Stimulated activated CD8-positive, alpha-beta memory T cell treated with anti-CD3 and anti-CD28 coated beads, Interleukin-4, amount 100 ng/mL, for 24 hours (primary cell): ENCODE results near the gene LCLAT1.

ENCODE experiments used
- DNase-seq: peaks from one replicate; pipeline ENCODE4 v3.0.0-alpha.2; 2020; ENCODE audit warnings: low read depth

LCLAT1 gene

GRCh38 chr2:30447149-30448045 is at the start of gene LCLAT1:
LCLAT1 (plus strand) TSS chr2:30447246; CDS start chr2:30525591, 78,345 bp downstream.
- DNase-seq: peak; percentile 79

- no peak for DNase-seq
These were observed 48.8 kb upstream of the LCLAT1 start for GRCh38 chr2:30398084-30398873.

GRCh38 chr2:30400151-30400954 is 46.7 kb upstream of the LCLAT1 start:
- DNase-seq: no peak

GRCh38 chr2:30402441-30403182 is 44.4 kb upstream of the LCLAT1 start:
- no peak for DNase-seq

- no peak for DNase-seq
These were observed 43.3 kb upstream of the LCLAT1 start for GRCh38 chr2:30403592-30404312.

- DNase-seq: no peak
These were observed 42.5 kb upstream of the LCLAT1 start for GRCh38 chr2:30404319-30405259.

GRCh38 chr2:30405260-30405605 is 41.8 kb upstream of the LCLAT1 start:
- no peak for DNase-seq

- DNase-seq: no peak
These were observed 40.2 kb upstream of the LCLAT1 start for GRCh38 chr2:30406853-30407252.

GRCh38 chr2:30408961-30409387 is 38.1 kb upstream of the LCLAT1 start:
- no peak for DNase-seq

- DNase-seq: no peak
These were observed 36.8 kb upstream of the LCLAT1 start for GRCh38 chr2:30410217-30410616.

- DNase-seq: no peak
These were observed 34.9 kb upstream of the LCLAT1 start for GRCh38 chr2:30412047-30412683.

- no peak for DNase-seq
These were observed 34.1 kb upstream of the LCLAT1 start for GRCh38 chr2:30412684-30413570.

GRCh38 chr2:30414961-30415360 is 32.1 kb upstream of the LCLAT1 start:
- DNase-seq: no peak

- no peak for DNase-seq
These were observed 29.8 kb upstream of the LCLAT1 start for GRCh38 chr2:30417253-30417652.

- no peak for DNase-seq
These were observed 25.9 kb upstream of the LCLAT1 start for GRCh38 chr2:30421026-30421603.

- no peak for DNase-seq
These were observed 25.2 kb upstream of the LCLAT1 start for GRCh38 chr2:30421604-30422443.
